Neural cell (in vitro differentiated cells): ENCODE results near the gene HOXB6. TPM values are rescaled to one million over a fixed set of nuclear protein-coding genes. Genes with fewer than 3 reads are reported as not detected.

Experiments
- H2AFZ ChIP-seq: fragments of 200-600, 300-800 bp; sonication (generic), shearing (Covaris generic); 2 replicates; pipeline ENCODE4 v1.6.0; 2014; ENCODE audit warnings: low read depth, mild to moderate bottlenecking, antibody characterized with exemption, low read length, moderate library complexity
- H3F3A ChIP-seq: fragments of 200-600 bp; shearing (Covaris generic); 2 replicates; pipeline ENCODE4 v1.6.1; 2016; ENCODE audit warnings: mild to moderate bottlenecking, moderate library complexity, mixed read lengths, antibody characterized with exemption, low read length; ENCODE audit not compliant: insufficient read depth, poor library complexity, severe bottlenecking
- H3K27ac ChIP-seq: fragments of 200-600, 300-800 bp; sonication (generic), shearing (Covaris generic); 2 replicates; pipeline ENCODE4 v1.5.1; 2014; ENCODE audit warnings: mild to moderate bottlenecking, low read length, moderate library complexity
- H3K27me3 ChIP-seq: fragments of 300-800, 200-600 bp; sonication (generic), shearing (Covaris generic); 2 replicates; pipeline ENCODE4 v1.6.0; 2014; ENCODE audit warnings: mild to moderate bottlenecking, low read depth, low read length, moderate library complexity; ENCODE audit not compliant: insufficient read depth
- H3K36me3 ChIP-seq: fragments of 300-800, 200-600 bp; sonication (generic), shearing (Covaris generic); 2 replicates; pipeline ENCODE4 v1.5.1; 2014; ENCODE audit warnings: mild to moderate bottlenecking, antibody characterized with exemption, low read length, moderate library complexity; ENCODE audit not compliant: insufficient read depth
- H3K4me2 ChIP-seq: fragments of 300-800, 200-600 bp; sonication (generic), shearing (Covaris generic); 2 replicates; pipeline ENCODE4 v1.6.0; 2014; ENCODE audit warnings: mild to moderate bottlenecking, low read length
- H3K4me3 ChIP-seq: fragments of 300-800, 200-600 bp; sonication (generic), shearing (Covaris generic); 2 replicates; pipeline ENCODE4 v1.5.1; 2014; ENCODE audit warnings: mild to moderate bottlenecking, low read length, moderate library complexity
- H3K79me2 ChIP-seq: fragments of 200-600 bp; shearing (Covaris generic); replicated peaks from 2 replicates; pipeline ENCODE4 v1.6.0; 2014; ENCODE audit warnings: mild to moderate bottlenecking, low read length, moderate library complexity; ENCODE audit not compliant: insufficient read depth
- H3K9ac ChIP-seq: fragments of 300-800, 200-600 bp; sonication (generic), shearing (Covaris generic); 2 replicates; pipeline ENCODE4 v1.6.1; 2016; ENCODE audit warnings: mild to moderate bottlenecking, low read length, mixed read lengths
- H3K9me2 ChIP-seq: fragments of 200-600 bp; shearing (Covaris generic); 2 replicates; pipeline ENCODE4 v1.6.1; 2016; ENCODE audit warnings: mild to moderate bottlenecking, low read length, mixed read lengths; ENCODE audit not compliant: insufficient read depth
- H3K9me3 ChIP-seq: fragments of 200-600, 300-800 bp; sonication (generic), shearing (Covaris generic); 2 replicates; pipeline ENCODE4 v1.6.1; 2016; ENCODE audit warnings: mild to moderate bottlenecking, mixed run types, low read length, moderate library complexity, mixed read lengths
- H4K20me1 ChIP-seq: fragments of 200-600 bp; shearing (Covaris generic); 2 replicates; pipeline ENCODE4 v1.6.1; 2016; ENCODE audit warnings: mild to moderate bottlenecking, mixed run types; ENCODE audit not compliant: insufficient read depth
- CTCF ChIP-seq: fragments of 450-650 bp; IDR thresholded peaks from 2 replicates; pipeline ENCODE4 v1.5.1; 2014; ENCODE audit warnings: antibody characterized with exemption, mild to moderate bottlenecking, moderate library complexity; ENCODE audit not compliant: poor library complexity, severe bottlenecking
- EP300 ChIP-seq: fragments of 450-650 bp; conservative IDR thresholded peaks from 2 replicates; pipeline ENCODE4 v1.6.1; 2014; ENCODE audit warnings: antibody characterized with exemption, mild to moderate bottlenecking, moderate library complexity; ENCODE audit not compliant: poor library complexity, severe bottlenecking
- EZH2 ChIP-seq: fragments of 200-600, 300-800 bp; shearing (Covaris generic), sonication (generic); IDR thresholded peaks from 2 replicates; pipeline ENCODE4 v1.6.1; 2014; ENCODE audit warnings: antibody characterized with exemption, low read length, borderline replicate concordance, mild to moderate bottlenecking; ENCODE audit not compliant: insufficient read depth, poor library complexity, severe bottlenecking
- MXI1 ChIP-seq: fragments of 450-650 bp; conservative IDR thresholded peaks from 2 replicates; pipeline ENCODE4 v1.6.1; 2014; ENCODE audit warnings: antibody characterized with exemption, mild to moderate bottlenecking; ENCODE audit not compliant: poor library complexity, severe bottlenecking
- POLR2AphosphoS5 ChIP-seq: IDR thresholded peaks from 2 replicates; pipeline ENCODE4 v1.6.1; 2012
- RAD21 ChIP-seq: fragments of 450-650 bp; conservative IDR thresholded peaks from 2 replicates; pipeline ENCODE4 v1.6.1; 2014; ENCODE audit warnings: antibody characterized with exemption, mild to moderate bottlenecking, moderate library complexity
- REST ChIP-seq: IDR thresholded peaks from 2 replicates; pipeline ENCODE4 v1.6.1; 2012; ENCODE audit warnings: borderline replicate concordance
- SMC3 ChIP-seq: fragments of 450-650 bp; conservative IDR thresholded peaks from 2 replicates; pipeline ENCODE4 v1.6.1; 2014; ENCODE audit warnings: antibody characterized with exemption, mild to moderate bottlenecking, moderate library complexity; ENCODE audit not compliant: poor library complexity
- TAF1 ChIP-seq: IDR thresholded peaks from 2 replicates; pipeline ENCODE4 v1.6.1; 2012; ENCODE audit warnings: low read depth
- polyA plus RNA-seq: library from polyadenylated mRNA; depleted of rRNA; stranded (reverse); fragments of >200 nt; gene quantifications from 2 replicates; pipeline ENCODE4 v1.2.3, GENCODE V29; 2014

The HOXB6 gene
- polyA plus RNA-seq, 1 donor from 2014 or later: not detected

GRCh38 chr17:48549281-48549630, 55.5 kb downstream of the HOXB6 start (continued):
- TF ChIP-seq RAD21 (no peak), POLR2AphosphoS5 (no peak)

- H3K27ac ChIP-seq: no peak overlapping the region
- H3K9ac ChIP-seq: no peak overlapping the region
- H3K4me3 ChIP-seq: no peak overlapping the region
- H3K79me2 ChIP-seq: no peaks in the 10 kb centered on the region
- H3F3A ChIP-seq: no peaks in the 10 kb centered on the region
- H3K36me3 ChIP-seq: no peaks in the 10 kb centered on the region
- no peak overlapping the region for H2AFZ ChIP-seq
- no peak overlapping the region for H3K4me2 ChIP-seq
- H4K20me1 ChIP-seq: no peaks in the 10 kb centered on the region
- TF ChIP-seq REST (no peak), EP300 (no peak), EZH2 (no peak), CTCF (no peak), SMC3 (no peak), RAD21 (no peak)
- no peaks in the 10 kb centered on the region for H3K9me2 ChIP-seq
- peaks cover 100% of the 10 kb centered on the region for H3K27me3 ChIP-seq
- no peaks in the 10 kb centered on the region for H3K9me3 ChIP-seq
Measured at GRCh38 chr17:48548523-48549280, 56.1 kb downstream of the HOXB6 start.

- Histone ChIP-seq H3K79me2 (no peaks in the 10 kb centered on the region), H3K27me3 (peaks cover 100% of the 10 kb centered on the region), H3F3A (no peaks in the 10 kb centered on the region), H3K36me3 (no peaks in the 10 kb centered on the region), H3K9me3 (no peaks in the 10 kb centered on the region), H3K9ac (no peak overlapping the region), H3K4me3 (no peak overlapping the region), H4K20me1 (no peaks in the 10 kb centered on the region), H2AFZ (no peak overlapping the region), H3K27ac (no peak overlapping the region), H3K9me2 (no peaks in the 10 kb centered on the region), H3K4me2 (no peak overlapping the region)
- TF ChIP-seq EZH2: no peak
- no peak for TF ChIP-seq RAD21
- TF ChIP-seq MXI1: no peak
- no peak for TF ChIP-seq TAF1
- TF ChIP-seq POLR2AphosphoS5: no peak
- TF ChIP-seq REST: no peak
- TF ChIP-seq CTCF: no peak
- TF ChIP-seq EP300: no peak
Measured at GRCh38 chr17:48547808-48548522, 56.8 kb downstream of the HOXB6 start.
